Astrocyte of the spinal cord (primary cell): ENCODE results near the gene PDYN.

Experiments
- DNase-seq: peaks from one replicate; pipeline ENCODE4 v3.0.0; 2011; ENCODE audit warnings: low read depth, low spot score
- H3K4me3 ChIP-seq: 2 replicates; pipeline ENCODE4 v1.5.1; 2011; ENCODE audit warnings: low read depth, mild to moderate bottlenecking, low read length, moderate library complexity
- CTCF ChIP-seq: IDR thresholded peaks from 2 replicates; pipeline ENCODE4 v1.5.1; 2012; ENCODE audit warnings: low read depth, mild to moderate bottlenecking, low read length, inconsistent platforms
- in situ Hi-C: cut with HindIII; loops from 2 replicates; pipeline ENCODE4 v1.10.0; 2017; ENCODE audit warnings: low sequenced_read_pairs

Gene PDYN

DNA sequence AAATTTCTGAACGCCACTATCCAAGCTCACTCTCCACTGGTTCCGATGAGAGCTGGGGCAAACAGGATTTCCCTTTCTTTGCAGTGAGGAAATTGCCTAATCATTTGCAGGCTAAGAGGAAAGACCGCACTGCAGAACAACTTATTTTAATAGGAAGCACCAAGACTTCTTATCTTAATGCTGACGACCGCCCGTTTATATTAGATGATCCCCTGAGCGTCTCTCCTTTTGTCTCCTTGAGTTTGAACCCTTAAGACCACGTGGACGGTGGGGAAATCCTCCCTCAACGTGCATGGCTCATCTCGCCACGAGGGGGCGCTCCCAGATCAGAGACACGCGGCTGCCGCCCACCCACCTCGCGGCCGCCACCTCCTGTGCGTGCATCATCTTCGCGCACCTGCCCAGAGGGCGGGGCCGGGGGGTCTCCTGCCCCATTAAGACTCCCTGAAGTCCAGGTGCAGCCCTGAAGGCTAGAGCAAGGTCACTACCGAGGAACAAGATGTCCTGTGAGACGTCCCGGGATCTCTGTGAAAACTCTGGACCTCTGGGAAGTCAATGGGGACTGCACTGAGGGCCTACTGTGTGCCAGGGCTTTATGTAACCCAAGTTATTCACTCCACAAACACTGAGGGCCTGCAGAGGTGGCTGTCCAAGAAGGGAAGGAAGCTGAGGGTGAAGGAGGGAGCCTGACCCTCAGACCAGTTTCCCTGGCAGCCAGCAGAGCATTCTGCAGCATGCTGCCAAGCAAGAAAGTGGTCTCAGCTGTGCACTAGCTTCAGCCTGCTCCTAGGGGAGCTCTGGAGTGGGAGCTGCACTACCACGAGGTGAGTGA, 28.1 kb downstream of the PDYN start:
- H3K4me3 ChIP-seq = no peak overlapping the region
- DNase-seq = peak; percentile 59
- peak; percentile 91 for TF ChIP-seq CTCF
- in situ Hi-C loops = no loop called here

GRCh38 chr20:1964659-1965405, 29.0 kb downstream of the PDYN start:
- no peak for DNase-seq
- in situ Hi-C loops = no loop called here
- peak; percentile 14 for TF ChIP-seq CTCF
- no peak overlapping the region for H3K4me3 ChIP-seq

DNA sequence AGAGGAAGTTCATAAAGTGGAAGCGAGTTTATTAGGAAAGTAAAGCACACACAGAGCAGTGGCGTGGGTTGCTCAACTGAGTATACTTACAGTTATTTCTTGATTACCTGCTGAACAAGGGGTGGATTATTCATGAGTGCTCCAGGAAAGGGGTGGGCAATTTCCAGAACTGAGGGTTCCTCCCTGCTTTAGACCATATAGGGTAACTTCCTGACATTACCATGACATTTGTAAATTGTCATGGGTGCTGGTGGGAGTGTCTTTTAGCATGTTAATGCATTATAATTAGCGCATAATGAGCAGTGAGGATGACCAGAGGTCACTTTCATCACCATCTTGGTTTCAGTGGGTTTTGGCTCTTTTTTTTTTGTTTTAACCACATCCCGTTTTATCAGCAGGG, 29.8 kb downstream of the PDYN start:
- in situ Hi-C loops = no loop called here
- no peak for TF ChIP-seq CTCF
- no peak for DNase-seq
- H3K4me3 ChIP-seq = no peak overlapping the region

DNA sequence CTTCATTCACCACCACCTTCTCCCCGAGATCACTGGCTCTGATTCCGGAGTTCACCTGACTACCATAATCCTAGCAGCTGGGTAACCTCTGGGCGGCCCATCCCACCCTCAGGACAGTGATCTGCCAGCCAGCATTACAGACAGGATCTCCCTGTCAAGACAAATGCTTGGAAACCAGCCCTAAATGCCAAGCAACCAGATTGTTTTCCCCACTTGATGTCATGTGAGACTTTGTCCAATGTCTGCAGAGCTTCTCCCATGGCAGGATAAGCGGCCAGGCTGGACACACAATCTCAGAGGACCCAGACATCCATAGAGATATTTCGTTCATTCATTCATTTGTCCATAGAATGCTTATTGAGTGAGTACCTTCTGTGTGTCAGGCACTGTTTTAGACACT, 32.5 kb downstream of the PDYN start:
- in situ Hi-C loops = no loop called here
- no peak overlapping the region for H3K4me3 ChIP-seq
- DNase-seq = no peak
- no peak for TF ChIP-seq CTCF

GRCh38 chr20:1959156-1959555, 34.7 kb downstream of the PDYN start:
- DNase-seq = no peak
- in situ Hi-C loops = no loop called here
- no peak for TF ChIP-seq CTCF
- H3K4me3 ChIP-seq = no peak overlapping the region

DNA sequence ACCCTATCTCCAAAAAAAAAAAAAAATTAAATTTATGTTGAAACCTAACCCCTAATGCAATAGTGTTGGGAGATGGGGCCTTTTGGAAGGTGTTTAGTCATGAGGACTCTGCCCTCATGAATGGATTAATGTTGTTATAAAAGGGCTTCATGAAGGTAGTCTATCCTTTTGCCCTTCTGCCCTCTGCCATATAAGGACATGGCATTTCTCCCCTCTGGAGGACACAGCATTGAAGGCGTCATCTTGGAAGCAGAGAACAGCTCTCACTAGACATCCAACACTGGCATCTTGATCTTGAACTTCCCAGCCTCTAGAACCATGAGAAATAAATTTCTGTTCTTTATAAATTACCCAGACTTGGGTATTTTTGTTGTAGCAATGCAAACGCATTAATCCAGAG, 35.4 kb downstream of the PDYN start:
- in situ Hi-C loops = no loop called here
- TF ChIP-seq CTCF = no peak
- DNase-seq = no peak
- no peak overlapping the region for H3K4me3 ChIP-seq
